CD14-positive monocyte (primary cell): Measurements from ENCODE around the gene GTF3A. TPM values are rescaled to one million over a fixed set of nuclear protein-coding genes. Genes with fewer than 3 reads are reported as not detected.

Experiments
- DNase-seq, 3 donors: peaks; one replicate each; pipeline ENCODE4 v3.0.0-alpha.2; 2011 to 2022
- H2AFZ ChIP-seq: 2 replicates; pipeline ENCODE4 v1.6.0; 2012; ENCODE audit warnings: mild to moderate bottlenecking, low read depth, low read length, inconsistent platforms; ENCODE audit not compliant: insufficient read depth, poor library complexity, severe bottlenecking
- H3K27ac ChIP-seq, 2 donors: 1 replicate in 1 of 2; 2 replicates in 1 of 2; pipeline ENCODE4 v1.5.1; 2012 to 2013; ENCODE audit warnings: low read length in 2 of 2, control low read depth in 1 of 2, inconsistent platforms in 1 of 2, low read depth in 1 of 2, mild to moderate bottlenecking in 1 of 2
- H3K27me3 ChIP-seq, 2 donors: one replicate each; pipeline versions ENCODE4 v1.6.0 to v1.6.1; 2011 to 2013; ENCODE audit warnings: low read length in 2 of 2; ENCODE audit not compliant: control insufficient read depth in 2 of 2, insufficient read depth in 2 of 2
- H3K36me3 ChIP-seq, 2 donors: replicated peaks in 1 of 2; 1 replicate in 1 of 2; 2 replicates in 1 of 2; pipeline versions ENCODE4 v1.5.1 to v1.6.1; 2012 to 2013; ENCODE audit warnings: low read length in 2 of 2, control low read depth in 1 of 2, inconsistent platforms in 1 of 2, mild to moderate bottlenecking in 1 of 2; ENCODE audit not compliant: insufficient read depth in 2 of 2, control insufficient read depth in 1 of 2
- H3K4me1 ChIP-seq, 2 donors: 1 replicate in 1 of 2; 2 replicates in 1 of 2; pipeline versions ENCODE4 v1.5.1 to v1.6.1; 2012 to 2013; ENCODE audit warnings: low read length in 2 of 2, control low read depth in 1 of 2, inconsistent platforms in 1 of 2, mild to moderate bottlenecking in 1 of 2, moderate library complexity in 1 of 2; ENCODE audit not compliant: insufficient read depth in 2 of 2, control insufficient read depth in 1 of 2
- H3K4me2 ChIP-seq: replicated peaks from 2 replicates; pipeline ENCODE3; 2012; ENCODE audit warnings: low read length, moderate library complexity, mild to moderate bottlenecking; ENCODE audit not compliant: poor library complexity, severe bottlenecking; ENCODE audit errors: extremely low read depth
- H3K4me3 ChIP-seq, 3 experiments: fragments of 200-600 bp in 1 of 3; sonication (generic) in 1 of 3; replicated peaks in 1 of 3; 1 replicate in 2 of 3; 2 replicates in 1 of 3; pipeline ENCODE4 v1.5.1; 2011 to 2013; ENCODE audit warnings: low read length in 3 of 3, mild to moderate bottlenecking in 3 of 3, control low read depth in 2 of 3, low read depth in 2 of 3, inconsistent platforms in 1 of 3, moderate library complexity in 1 of 3
- H3K79me2 ChIP-seq: 2 replicates; pipeline ENCODE4 v1.6.0; 2012; ENCODE audit warnings: mild to moderate bottlenecking, control low read depth, inconsistent platforms, low read length, moderate library complexity; ENCODE audit not compliant: insufficient read depth
- H3K9ac ChIP-seq: 2 replicates; pipeline ENCODE4 v1.6.0; 2017; ENCODE audit warnings: low read length, mild to moderate bottlenecking; ENCODE audit not compliant: insufficient read depth, poor library complexity, severe bottlenecking
- H3K9me3 ChIP-seq, 2 donors: replicated peaks in 1 of 2; 1 replicate in 1 of 2; 2 replicates in 1 of 2; pipeline versions ENCODE4 v1.5.1 to v1.6.1; 2012 to 2013; ENCODE audit warnings: low read length in 2 of 2, control low read depth in 1 of 2; ENCODE audit not compliant: control insufficient read depth in 1 of 2, insufficient read depth in 1 of 2
- H4K20me1 ChIP-seq: 2 replicates; pipeline ENCODE4 v1.6.0; 2012; ENCODE audit warnings: mild to moderate bottlenecking, low read length, control low read depth, moderate library complexity; ENCODE audit not compliant: insufficient read depth
- H3K27ac Mint-ChIP-seq, 7 donors: one replicate each; pipeline ENCODE4 v1.8.0; 2020; ENCODE audit warnings: mild to moderate bottlenecking in 7 of 7, mixed read lengths in 7 of 7, moderate library complexity in 6 of 7, inconsistent platforms in 2 of 7
- H3K27me3 Mint-ChIP-seq, 3 donors: one replicate each; pipeline ENCODE4 v1.8.0; 2021 to 2022; ENCODE audit warnings: low read depth in 3 of 3, mild to moderate bottlenecking in 3 of 3, mixed read lengths in 3 of 3, moderate library complexity in 3 of 3, inconsistent platforms in 1 of 3
- H3K36me3 Mint-ChIP-seq, 2 donors: one replicate each; pipeline ENCODE4 v1.8.0; 2020; ENCODE audit warnings: mixed read lengths in 2 of 2, inconsistent platforms in 1 of 2, mild to moderate bottlenecking in 1 of 2
- H3K4me1 Mint-ChIP-seq: one replicate; pipeline ENCODE4 v1.8.0; 2020; ENCODE audit warnings: mild to moderate bottlenecking, mixed read lengths
- H3K4me3 Mint-ChIP-seq, 2 donors: one replicate each; pipeline ENCODE4 v1.8.0; 2020; ENCODE audit warnings: mild to moderate bottlenecking in 2 of 2, mixed read lengths in 2 of 2, moderate library complexity in 1 of 2
- H3K9me3 Mint-ChIP-seq, 7 donors: one replicate each; pipeline ENCODE4 v1.8.0; 2020 to 2022; ENCODE audit warnings: mixed read lengths in 7 of 7, mild to moderate bottlenecking in 6 of 7, moderate library complexity in 6 of 7, inconsistent platforms in 2 of 7
- WGBS: methylation state at CpG from one replicate; pipeline ENCODE4 v1.1.5; 2013; ENCODE audit warnings: missing lambda C conversion rate; ENCODE audit not compliant: insufficient coverage; 5-methylcytosine and 5-hydroxymethylcytosine counted together
- intact Hi-C, 2 donors: fragments of 100-400 bp; cut with micrococcal nuclease; formaldehyde crosslinking; loops; one replicate each; pipeline versions ENCODE4 v1.15.0 to v1.15.1; 2023
- polyA plus RNA-seq, 3 donors: library from polyadenylated mRNA; depleted of rRNA in 1 of 3; unstranded in 2 of 3; stranded (reverse) in 1 of 3; fragments of 300-500 nt in 2 of 3; fragments of >200 nt in 1 of 3; fragmentation: Illumina TruSeq in 2 of 3; gene quantifications; 1 replicate in 2 of 3; 2 replicates in 1 of 3; pipeline ENCODE4 v1.2.3, GENCODE V29; 2012 to 2021
- TF ChIP-seq, protein P1 (sequence below): fragments of 200-600 bp; IDR thresholded peaks from one replicate; pipeline ENCODE4 v1.8.0; 2022; ENCODE audit warnings: antibody characterized with exemption, mild to moderate bottlenecking

The GTF3A gene
- polyA plus RNA-seq, 3 donors, result 88.8 to 259 (median 179) TPM

DNA sequence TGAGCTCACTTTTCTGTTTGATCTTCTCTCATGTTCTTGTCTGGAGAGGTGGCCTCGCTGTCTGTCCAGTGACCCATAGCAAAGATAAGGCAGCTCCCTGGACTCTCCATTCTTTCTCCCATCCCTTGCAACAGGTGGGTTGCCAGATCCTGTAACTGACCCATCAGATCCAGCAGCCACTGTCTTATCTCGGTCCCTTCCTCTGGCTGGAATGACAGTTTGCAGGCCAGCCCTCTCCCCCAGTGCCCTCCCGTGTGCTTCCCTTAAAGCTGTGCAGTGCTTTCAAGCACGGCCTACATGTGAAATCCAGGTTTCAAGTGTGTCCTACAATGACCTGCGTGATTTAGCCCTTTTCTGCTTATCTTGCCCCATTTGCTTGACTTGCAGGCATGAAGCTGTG is 3.7 kb downstream of the GTF3A start:
- H2AFZ ChIP-seq, result no peak overlapping the region
- H3K27ac ChIP-seq, result peak overlapping the region; percentile 70 to 94
- peaks cover 45% of the 10 kb centered on the region for H3K79me2 ChIP-seq
- H3K4me2 ChIP-seq, result peak overlapping the region; percentile 77
- peak overlapping the region in 1 of 3 experiments; percentile 80 for H3K4me3 ChIP-seq
- H3K27me3 ChIP-seq, result no peaks in the 10 kb centered on the region
- no peaks in the 10 kb centered on the region for H3K9me3 ChIP-seq
- no peaks in the 10 kb centered on the region for H3K9me3 Mint-ChIP-seq
- peaks cover 43 to 58% of the 10 kb centered on the region in 2 donors for H3K36me3 Mint-ChIP-seq
- no peak overlapping the region for H3K9ac ChIP-seq
- H3K36me3 ChIP-seq, result peaks cover 48 to 51% of the 10 kb centered on the region in 2 donors
- peak overlapping the region; percentile 32 to 67 for H3K4me3 Mint-ChIP-seq
- peaks cover 40% of the 10 kb centered on the region for H3K4me1 Mint-ChIP-seq
- 86% methylated on average over 5 of the region's 5 CpGs for WGBS
- peaks cover 20% of the 10 kb centered on the region for H4K20me1 ChIP-seq
- no peak for DNase-seq
- TF ChIP-seq, protein P1, sequence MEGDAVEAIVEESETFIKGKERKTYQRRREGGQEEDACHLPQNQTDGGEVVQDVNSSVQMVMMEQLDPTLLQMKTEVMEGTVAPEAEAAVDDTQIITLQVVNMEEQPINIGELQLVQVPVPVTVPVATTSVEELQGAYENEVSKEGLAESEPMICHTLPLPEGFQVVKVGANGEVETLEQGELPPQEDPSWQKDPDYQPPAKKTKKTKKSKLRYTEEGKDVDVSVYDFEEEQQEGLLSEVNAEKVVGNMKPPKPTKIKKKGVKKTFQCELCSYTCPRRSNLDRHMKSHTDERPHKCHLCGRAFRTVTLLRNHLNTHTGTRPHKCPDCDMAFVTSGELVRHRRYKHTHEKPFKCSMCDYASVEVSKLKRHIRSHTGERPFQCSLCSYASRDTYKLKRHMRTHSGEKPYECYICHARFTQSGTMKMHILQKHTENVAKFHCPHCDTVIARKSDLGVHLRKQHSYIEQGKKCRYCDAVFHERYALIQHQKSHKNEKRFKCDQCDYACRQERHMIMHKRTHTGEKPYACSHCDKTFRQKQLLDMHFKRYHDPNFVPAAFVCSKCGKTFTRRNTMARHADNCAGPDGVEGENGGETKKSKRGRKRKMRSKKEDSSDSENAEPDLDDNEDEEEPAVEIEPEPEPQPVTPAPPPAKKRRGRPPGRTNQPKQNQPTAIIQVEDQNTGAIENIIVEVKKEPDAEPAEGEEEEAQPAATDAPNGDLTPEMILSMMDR, result no peak
- peaks cover 0 to under 1% (median 0%) of the 10 kb centered on the region in 3 donors for H3K27me3 Mint-ChIP-seq
- intact Hi-C loops, result loop anchor here in 1 of 2 donors (10.0 kb wide), 2 partner anchors 173 to 197 kb away; partner anchors contain the start of genes LNX2, POLR1D and RPL21
- H3K4me1 ChIP-seq, result peaks cover 45 to 51% of the 10 kb centered on the region in 2 donors
- H3K27ac Mint-ChIP-seq, result peak overlapping the region; percentile 92 to 99 (median 98)

DNA sequence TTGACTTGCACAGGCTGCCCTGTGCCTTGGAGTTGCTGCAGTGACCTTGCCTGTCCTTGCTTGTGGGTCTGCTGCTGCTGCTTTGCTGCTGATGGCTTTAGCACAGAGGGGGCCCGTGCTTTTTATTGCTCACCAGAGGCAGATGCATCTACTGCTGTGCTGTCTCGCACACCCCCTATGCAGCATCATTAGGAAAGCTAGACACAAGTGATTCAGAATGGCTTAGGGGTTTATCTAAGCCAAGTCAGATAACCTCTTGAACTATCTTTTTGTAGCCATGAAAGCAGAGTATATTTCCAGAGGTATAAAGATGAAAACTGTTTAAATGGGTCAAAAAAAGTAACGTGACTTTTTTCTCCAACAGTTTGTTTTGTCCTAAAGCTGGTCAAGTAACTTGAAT is 7.8 kb downstream of the GTF3A start:
- no peaks in the 10 kb centered on the region for H3K9me3 ChIP-seq
- TF ChIP-seq, protein P1, result no peak

More for the DNA sequence above, 7.8 kb downstream of the GTF3A start:
- H3K27ac ChIP-seq, result peak overlapping the region in 1 of 2 donors; percentile 2
- peaks cover 37% of the 10 kb centered on the region for H3K79me2 ChIP-seq
- no peak overlapping the region for H3K4me2 ChIP-seq
- H3K4me3 Mint-ChIP-seq, result no peak overlapping the region
- H3K9me3 Mint-ChIP-seq, result no peaks in the 10 kb centered on the region
- intact Hi-C loops, result no loop called here
- DNase-seq, result no peak
- peaks cover 15 to 17% of the 10 kb centered on the region in 2 donors for H3K4me1 ChIP-seq
- no peaks in the 10 kb centered on the region for H3K27me3 Mint-ChIP-seq
- H3K27ac Mint-ChIP-seq, result peak overlapping the region in 1 of 7 donors; percentile 15
- no peak overlapping the region for H3K9ac ChIP-seq
- H3K36me3 ChIP-seq, result peaks cover 83 to 92% of the 10 kb centered on the region in 2 donors
- H4K20me1 ChIP-seq, result peaks cover 47% of the 10 kb centered on the region
- no peak overlapping the region for H2AFZ ChIP-seq
- H3K4me3 ChIP-seq, result no peak overlapping the region
- 100% methylated on average over 2 of the region's 3 CpGs for WGBS
- H3K27me3 ChIP-seq, result no peaks in the 10 kb centered on the region
- H3K4me1 Mint-ChIP-seq, result peaks cover 17% of the 10 kb centered on the region
- peaks cover 75 to 92% of the 10 kb centered on the region in 2 donors for H3K36me3 Mint-ChIP-seq
